PC-3 (cell line): ENCODE measurements around the gene EFR3B.

Source experiments
- EZH2 ChIP-seq: fragments of 300-600 bp; sonication (generic); IDR thresholded peaks from one replicate; pipeline ENCODE4 v1.6.1; 2017; ENCODE audit warnings: antibody characterized with exemption, mild to moderate bottlenecking, low read length; ENCODE audit not compliant: unreplicated experiment
- TF ChIP-seq, protein P1 (sequence below): fragments of 300-600 bp; sonication (generic); conservative IDR thresholded peaks from 2 replicates; pipeline ENCODE4 v1.5.1; 2017; ENCODE audit warnings: antibody characterized with exemption, low read depth, mild to moderate bottlenecking, low read length

DNA sequence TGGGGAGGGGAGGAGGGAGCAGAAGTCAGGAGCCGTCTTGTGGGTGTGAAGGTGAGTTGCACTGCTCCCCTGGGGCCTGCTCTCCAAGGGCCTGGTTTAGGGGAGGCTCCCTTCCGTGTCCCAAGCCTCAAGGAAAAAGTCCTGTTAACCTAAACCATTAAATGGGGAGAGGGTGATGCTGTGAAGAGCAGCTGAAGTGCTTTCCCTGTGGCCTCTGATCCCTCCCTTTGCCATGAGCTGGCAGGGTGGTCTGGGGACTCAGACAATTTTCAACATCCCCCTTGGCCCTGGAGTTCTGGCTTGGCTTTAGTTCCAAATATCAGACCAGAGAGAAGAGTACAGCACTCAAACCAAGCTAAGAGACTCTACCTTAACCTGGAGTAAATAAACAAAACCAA is 127.2 kb downstream of the EFR3B start:
- TF ChIP-seq, protein P1, sequence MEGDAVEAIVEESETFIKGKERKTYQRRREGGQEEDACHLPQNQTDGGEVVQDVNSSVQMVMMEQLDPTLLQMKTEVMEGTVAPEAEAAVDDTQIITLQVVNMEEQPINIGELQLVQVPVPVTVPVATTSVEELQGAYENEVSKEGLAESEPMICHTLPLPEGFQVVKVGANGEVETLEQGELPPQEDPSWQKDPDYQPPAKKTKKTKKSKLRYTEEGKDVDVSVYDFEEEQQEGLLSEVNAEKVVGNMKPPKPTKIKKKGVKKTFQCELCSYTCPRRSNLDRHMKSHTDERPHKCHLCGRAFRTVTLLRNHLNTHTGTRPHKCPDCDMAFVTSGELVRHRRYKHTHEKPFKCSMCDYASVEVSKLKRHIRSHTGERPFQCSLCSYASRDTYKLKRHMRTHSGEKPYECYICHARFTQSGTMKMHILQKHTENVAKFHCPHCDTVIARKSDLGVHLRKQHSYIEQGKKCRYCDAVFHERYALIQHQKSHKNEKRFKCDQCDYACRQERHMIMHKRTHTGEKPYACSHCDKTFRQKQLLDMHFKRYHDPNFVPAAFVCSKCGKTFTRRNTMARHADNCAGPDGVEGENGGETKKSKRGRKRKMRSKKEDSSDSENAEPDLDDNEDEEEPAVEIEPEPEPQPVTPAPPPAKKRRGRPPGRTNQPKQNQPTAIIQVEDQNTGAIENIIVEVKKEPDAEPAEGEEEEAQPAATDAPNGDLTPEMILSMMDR: no peak
- no peak for TF ChIP-seq EZH2
